Lower lobe of right lung (tissue), 2 donors: Measurements from ENCODE around the gene LGALSL. TPM values are rescaled to one million over a fixed set of nuclear protein-coding genes. Genes with fewer than 3 reads are reported as not detected.

Experiments
- ATAC-seq, 2 donors: fragments of 200-7000 bp; cut with Tn5 transposase; one replicate each; pipeline ENCODE4 v1.9.1; 2020 to 2022; ENCODE audit warnings: mild to moderate bottlenecking in 2 of 2, moderate library complexity in 2 of 2
- DNase-seq: peaks from one replicate; pipeline ENCODE4 v3.0.0-alpha.2; 2020
- H3K27ac ChIP-seq: fragments of 200-600 bp; one replicate; pipeline ENCODE4 v1.8.0; 2022
- H3K27me3 ChIP-seq: fragments of 200-600 bp; one replicate; pipeline ENCODE4 v1.8.0; 2022; ENCODE audit warnings: low read depth
- H3K36me3 ChIP-seq: fragments of 200-600 bp; one replicate; pipeline ENCODE4 v1.8.0; 2022; ENCODE audit warnings: mild to moderate bottlenecking
- H3K4me1 ChIP-seq: fragments of 200-600 bp; one replicate; pipeline ENCODE4 v1.8.0; 2022
- H3K4me3 ChIP-seq: fragments of 200-600 bp; one replicate; pipeline ENCODE4 v1.8.0; 2022; ENCODE audit warnings: mild to moderate bottlenecking
- H3K9me3 ChIP-seq: fragments of 200-600 bp; one replicate; pipeline ENCODE4 v1.8.0; 2022
- CTCF ChIP-seq: fragments of 200-600 bp; IDR thresholded peaks from one replicate; pipeline ENCODE4 v1.8.0; 2022; ENCODE audit warnings: antibody characterized with exemption, mild to moderate bottlenecking
- intact Hi-C: fragments of 100-400 bp; cut with DNase I; formaldehyde crosslinking; loops from one replicate; pipeline ENCODE4 v1.11.0; 2022
- total RNA-seq: library from RNA; stranded (reverse); fragmentation: NEBNext Ultra II Directional; extraction: Animal tissue kit (Norgen Biotek cat#: 25700); gene quantifications from one replicate; pipeline ENCODE4 v1.2.1, GENCODE V29; 2021
- donor health status: DM: no; HTN: yes; CAD: no; lungs with severe emphysema.

Gene LGALSL
- total RNA-seq, 1 donor from 2014 or later, result 30.8 TPM

DNA sequence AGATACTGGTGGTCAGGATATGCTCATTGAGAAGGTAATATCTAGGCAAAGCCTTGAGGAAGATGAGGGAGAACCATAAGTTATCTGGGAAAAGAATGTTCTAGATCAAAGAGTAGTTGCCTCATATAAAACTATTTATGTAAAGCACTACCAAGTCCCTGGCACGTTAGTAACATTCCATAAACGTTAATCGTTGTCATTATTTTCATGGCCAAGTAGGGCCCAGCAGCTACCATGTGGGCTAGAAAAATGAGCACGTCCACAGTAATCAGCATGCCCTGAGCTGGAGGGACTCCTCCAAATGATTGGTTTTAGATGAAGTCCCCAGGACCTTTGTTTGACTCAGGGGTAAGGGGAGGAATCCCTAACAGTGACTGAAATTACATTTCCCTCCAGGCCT is 37.5 kb downstream of the LGALSL start:
- intact Hi-C loops, result no loop called here
- H3K4me1 ChIP-seq, result peaks cover 8% of the 10 kb centered on the region
- H3K4me3 ChIP-seq, result no peak overlapping the region
- no peak overlapping the region for H3K27ac ChIP-seq
- DNase-seq (no peak), ATAC-seq (no peak)
- no peaks in the 10 kb centered on the region for H3K36me3 ChIP-seq
- H3K27me3 ChIP-seq, result no peaks in the 10 kb centered on the region
- TF ChIP-seq CTCF, result no peak
- H3K9me3 ChIP-seq, result no peaks in the 10 kb centered on the region

GRCh38 chr2:64492272-64492671 is 38.3 kb downstream of the LGALSL start:
- H3K27ac ChIP-seq, result no peak overlapping the region
- no peaks in the 10 kb centered on the region for H3K9me3 ChIP-seq
- TF ChIP-seq CTCF, result no peak
- H3K27me3 ChIP-seq, result no peaks in the 10 kb centered on the region
- no peak overlapping the region for H3K4me3 ChIP-seq
- intact Hi-C loops, result no loop called here
- H3K4me1 ChIP-seq, result peaks cover 8% of the 10 kb centered on the region
- ATAC-seq (no peak), DNase-seq (no peak)
- H3K36me3 ChIP-seq, result no peaks in the 10 kb centered on the region

DNA sequence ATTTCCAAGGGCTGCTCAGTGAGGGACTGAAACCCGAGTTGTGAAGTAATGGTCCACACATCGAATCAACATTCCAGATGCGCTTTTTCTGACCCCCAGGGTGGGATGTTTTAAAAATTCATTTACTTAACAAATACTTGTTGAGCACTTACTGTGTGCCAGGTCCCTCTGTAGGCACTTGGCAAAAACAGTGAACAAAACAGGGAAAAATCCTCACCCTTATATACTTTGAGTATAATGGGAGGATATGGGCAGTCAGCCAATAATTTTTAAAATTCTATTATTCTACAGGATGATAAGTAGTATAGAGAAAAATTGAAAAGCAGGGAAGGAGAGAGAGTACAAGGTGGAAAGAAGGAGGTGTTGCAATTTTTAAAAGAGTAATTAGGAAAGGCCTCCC is 38.9 kb downstream of the LGALSL start:
- DNase-seq (no peak), ATAC-seq (no peak)
- Histone ChIP-seq H3K9me3 (no peaks in the 10 kb centered on the region), H3K36me3 (no peaks in the 10 kb centered on the region), H3K4me3 (no peak overlapping the region), H3K27ac (no peak overlapping the region), H3K27me3 (no peaks in the 10 kb centered on the region), H3K4me1 (peaks cover 7% of the 10 kb centered on the region)
- no peak for TF ChIP-seq CTCF
- intact Hi-C loops, result no loop called here

- TF ChIP-seq CTCF, result no peak
- Histone ChIP-seq H3K9me3 (no peaks in the 10 kb centered on the region), H3K27ac (no peak overlapping the region), H3K27me3 (no peaks in the 10 kb centered on the region), H3K4me1 (no peaks in the 10 kb centered on the region), H3K4me3 (no peak overlapping the region), H3K36me3 (no peaks in the 10 kb centered on the region)
- no peak for ATAC-seq
- DNase-seq, result no peak
- intact Hi-C loops, result no loop called here
Measured at GRCh38 chr2:64493788-64494187, 39.8 kb downstream of the LGALSL start.

- intact Hi-C loops, result no loop called here
- TF ChIP-seq CTCF, result no peak
- Histone ChIP-seq H3K4me3 (no peak overlapping the region), H3K9me3 (no peaks in the 10 kb centered on the region), H3K27ac (no peak overlapping the region), H3K36me3 (no peaks in the 10 kb centered on the region), H3K27me3 (no peaks in the 10 kb centered on the region), H3K4me1 (no peaks in the 10 kb centered on the region)
- DNase-seq, result no peak
- no peak for ATAC-seq
Measured at GRCh38 chr2:64498438-64498837, 44.5 kb downstream of the LGALSL start.

- no peak for DNase-seq
- no peak overlapping the region for H3K4me3 ChIP-seq
- ATAC-seq, result no peak
- no peak overlapping the region for H3K27ac ChIP-seq
- no peaks in the 10 kb centered on the region for H3K4me1 ChIP-seq
- intact Hi-C loops, result no loop called here
- no peak for TF ChIP-seq CTCF
- H3K9me3 ChIP-seq, result no peaks in the 10 kb centered on the region
- H3K27me3 ChIP-seq, result no peaks in the 10 kb centered on the region
- H3K36me3 ChIP-seq, result no peaks in the 10 kb centered on the region
Measured at GRCh38 chr2:64500549-64500948, 46.6 kb downstream of the LGALSL start.
